ENCODE measurements around the gene DAPL1.
"Not testable (repeated sequence)": the region's sequence is repeated elsewhere in the genome, so short reads cannot be mapped to it uniquely, and the experiment has no call there.

DNA sequence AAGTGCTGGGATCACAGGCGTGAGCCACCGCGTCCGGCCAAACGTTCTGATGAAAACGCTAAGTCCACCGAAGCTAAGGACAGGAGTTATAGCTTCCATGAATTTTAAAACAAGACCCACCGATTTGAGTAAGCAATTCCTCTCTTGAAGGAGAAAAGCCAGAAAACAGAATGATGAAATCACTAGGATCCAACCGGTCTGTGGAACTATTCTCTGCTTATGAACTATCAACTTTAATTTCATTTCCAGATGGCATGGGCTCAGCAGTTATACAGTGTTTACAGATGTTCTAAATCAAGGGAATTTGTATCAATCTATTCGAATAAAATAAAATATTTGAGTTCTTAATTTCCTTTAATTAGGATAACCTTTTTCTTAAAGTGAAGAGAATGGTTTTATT, 66.5 kb downstream of the DAPL1 start:
- not testable (repeated sequence) for TF ChIP-seq CTCF (conservative IDR thresholded peaks at IDR 0.05); EZH2 (IDR thresholded peaks at IDR 0.05; ENCODE audit: low read depth)
